ENCODE data around the gene CD248.
"Not testable (repeated sequence)": the region's sequence is repeated elsewhere in the genome, so short reads cannot be mapped to it uniquely, and the experiment has no call there.

CD248 gene

DNA sequence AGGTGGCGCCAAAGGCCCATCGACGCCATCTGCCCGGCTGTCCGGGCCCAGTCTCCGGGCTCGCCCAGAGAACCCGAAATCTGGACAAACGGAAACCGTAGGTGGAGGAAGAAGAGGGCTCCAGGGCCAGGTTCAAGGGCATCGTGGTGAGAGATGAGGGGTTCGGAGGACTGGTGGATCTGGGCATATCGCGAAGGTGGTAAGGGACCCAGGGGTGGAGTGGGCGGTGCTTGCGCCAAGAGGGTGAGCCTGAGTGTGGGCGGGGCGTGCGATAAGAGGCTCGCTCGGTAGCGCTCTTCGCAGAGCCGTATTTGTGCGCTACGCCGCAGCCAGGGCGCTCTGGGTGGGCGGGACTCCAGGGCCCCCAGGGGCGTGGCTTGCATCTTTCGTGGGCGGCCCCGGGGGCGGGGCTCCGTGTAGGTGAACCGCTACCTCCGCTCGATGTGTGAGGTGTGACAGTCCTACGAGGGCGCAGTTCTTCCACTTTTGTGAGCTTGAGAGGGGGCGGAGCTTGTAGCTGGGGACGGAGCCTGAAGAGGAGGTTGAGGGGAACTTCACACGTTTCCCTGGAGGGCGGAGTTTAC is 4.8 kb downstream of the CD248 start:
- DNase-seq, result peak; percentile 98

GRCh38 chr11:66311470-66311964 is 5.3 kb downstream of the CD248 start:
- DNase-seq, result no peak

DNA sequence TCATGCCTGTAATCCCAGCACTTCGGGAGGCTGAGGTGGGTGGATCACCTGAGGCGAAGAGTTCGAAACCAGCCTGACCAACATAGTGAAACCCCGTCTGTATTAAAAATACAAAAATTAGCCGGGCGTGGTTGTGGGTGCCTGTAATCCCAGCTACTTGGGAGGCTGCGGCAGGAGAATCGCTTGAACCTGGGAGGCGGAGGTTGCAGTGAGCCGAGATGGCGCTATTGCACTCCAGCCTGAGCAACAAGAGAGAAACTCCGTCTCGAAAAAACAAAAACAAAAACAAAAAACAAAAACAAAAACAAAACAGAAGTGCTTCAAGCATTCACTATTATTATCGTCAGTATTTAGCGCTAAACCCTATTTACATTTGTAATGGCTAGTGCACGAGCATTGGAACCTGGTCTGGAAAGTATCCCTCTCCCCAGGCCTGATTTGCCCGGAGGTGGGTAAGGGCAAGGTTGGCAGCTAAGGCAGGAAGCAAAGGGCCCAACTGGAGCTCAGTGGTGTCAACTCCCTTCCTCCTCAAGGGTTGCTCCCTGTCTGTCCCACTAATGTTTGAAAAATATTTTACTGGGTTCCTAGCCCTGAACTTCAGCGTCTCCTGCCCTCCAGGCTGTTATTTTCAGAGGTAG is 5.9 kb downstream of the CD248 start:
- not testable (repeated sequence) for DNase-seq

- DNase-seq, result no peak
These were observed 6.5 kb downstream of the CD248 start for GRCh38 chr11:66310324-66310723.

GRCh38 chr11:66309475-66309874 is 7.4 kb downstream of the CD248 start:
- DNase-seq, result no peak

DNA sequence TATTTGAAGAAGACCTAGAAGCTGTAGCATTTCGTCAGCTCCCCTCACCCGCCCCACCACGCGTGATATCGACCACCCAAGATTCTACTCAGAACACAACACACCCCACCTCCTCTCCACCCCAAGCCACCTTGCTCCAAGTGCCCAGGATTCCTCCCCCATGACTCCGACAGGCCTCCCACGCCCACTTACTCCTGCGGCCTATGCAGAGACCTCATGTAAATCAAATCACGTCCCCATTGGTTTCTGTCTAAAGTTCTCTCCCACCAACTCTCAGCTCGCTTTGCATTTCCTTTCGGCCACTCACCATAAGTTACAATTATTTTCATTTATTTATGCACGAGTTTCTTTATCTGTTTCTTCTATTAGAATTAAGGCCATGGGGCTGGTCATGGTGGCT is 14.2 kb downstream of the CD248 start:
- no peak for DNase-seq

DNA sequence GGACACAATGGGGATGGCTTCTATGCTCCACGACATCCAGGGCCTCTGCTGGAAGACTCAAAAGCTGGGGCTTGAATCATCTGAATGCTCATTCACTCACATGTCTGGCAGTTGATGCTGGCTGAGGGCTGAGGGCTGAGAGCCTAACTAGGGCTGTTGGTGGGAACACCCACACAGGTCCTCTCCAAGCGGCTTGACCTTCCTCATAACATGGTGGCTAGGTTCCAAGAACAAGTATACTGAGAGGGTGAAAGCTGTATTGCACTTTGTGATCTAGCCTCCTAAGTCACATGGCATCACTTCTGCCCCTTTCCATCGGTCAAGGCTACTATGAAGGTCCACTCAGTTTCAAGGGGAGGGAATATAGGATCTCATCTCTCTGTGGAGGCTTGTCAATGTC is 17.7 kb downstream of the CD248 start:
- no peak for DNase-seq

GRCh38 chr11:66297610-66298009 is 19.2 kb downstream of the CD248 start:
- DNase-seq, result no peak

DNA sequence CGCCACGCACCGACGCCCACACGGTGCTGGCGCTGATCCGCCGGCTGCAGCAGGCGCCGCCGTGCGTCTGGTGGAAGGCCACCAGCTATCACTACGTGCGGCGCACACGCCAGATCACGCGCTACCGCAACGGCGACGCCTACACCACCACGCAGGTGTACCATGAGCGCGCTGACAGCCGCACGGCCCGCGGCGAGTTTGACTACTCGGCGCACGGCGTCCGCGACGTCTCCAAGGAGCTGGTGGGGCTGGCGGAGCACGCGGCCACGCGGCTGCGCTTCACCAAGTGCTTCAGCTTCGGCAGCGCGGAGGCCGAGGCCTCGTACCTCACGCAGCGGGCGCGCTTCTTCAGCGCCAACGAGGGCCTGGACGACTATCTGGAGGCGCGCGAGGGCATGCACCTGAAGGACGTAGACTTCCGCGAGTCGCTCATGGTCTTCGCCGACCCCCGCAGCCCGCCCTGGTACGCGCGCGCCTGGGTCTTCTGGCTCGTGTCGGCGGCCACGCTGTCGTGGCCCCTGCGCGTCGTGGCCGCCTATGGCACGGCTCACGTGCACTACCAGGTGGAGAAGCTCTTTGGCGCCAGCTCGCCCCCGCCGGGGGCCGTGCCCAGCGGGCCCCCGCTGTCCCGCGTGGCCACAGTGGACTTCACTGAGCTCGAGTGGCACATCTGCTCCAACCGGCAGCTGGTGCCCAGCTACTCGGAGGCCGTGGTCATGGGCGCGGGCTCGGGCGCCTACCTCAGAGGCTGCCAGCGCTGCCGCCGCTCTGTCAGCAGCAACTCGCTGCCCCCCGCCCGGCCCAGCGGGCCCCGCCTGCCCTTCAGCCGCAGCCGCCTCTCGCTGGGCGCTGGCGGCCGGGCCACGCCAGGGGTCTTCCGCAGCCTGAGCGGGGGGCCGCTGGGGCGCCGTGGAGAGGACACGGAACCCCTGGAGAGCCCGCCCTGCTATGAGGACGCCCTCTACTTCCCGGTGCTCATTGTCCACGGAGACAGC is 21.9 kb downstream of the CD248 start:
- DNase-seq, result no peak

DNA sequence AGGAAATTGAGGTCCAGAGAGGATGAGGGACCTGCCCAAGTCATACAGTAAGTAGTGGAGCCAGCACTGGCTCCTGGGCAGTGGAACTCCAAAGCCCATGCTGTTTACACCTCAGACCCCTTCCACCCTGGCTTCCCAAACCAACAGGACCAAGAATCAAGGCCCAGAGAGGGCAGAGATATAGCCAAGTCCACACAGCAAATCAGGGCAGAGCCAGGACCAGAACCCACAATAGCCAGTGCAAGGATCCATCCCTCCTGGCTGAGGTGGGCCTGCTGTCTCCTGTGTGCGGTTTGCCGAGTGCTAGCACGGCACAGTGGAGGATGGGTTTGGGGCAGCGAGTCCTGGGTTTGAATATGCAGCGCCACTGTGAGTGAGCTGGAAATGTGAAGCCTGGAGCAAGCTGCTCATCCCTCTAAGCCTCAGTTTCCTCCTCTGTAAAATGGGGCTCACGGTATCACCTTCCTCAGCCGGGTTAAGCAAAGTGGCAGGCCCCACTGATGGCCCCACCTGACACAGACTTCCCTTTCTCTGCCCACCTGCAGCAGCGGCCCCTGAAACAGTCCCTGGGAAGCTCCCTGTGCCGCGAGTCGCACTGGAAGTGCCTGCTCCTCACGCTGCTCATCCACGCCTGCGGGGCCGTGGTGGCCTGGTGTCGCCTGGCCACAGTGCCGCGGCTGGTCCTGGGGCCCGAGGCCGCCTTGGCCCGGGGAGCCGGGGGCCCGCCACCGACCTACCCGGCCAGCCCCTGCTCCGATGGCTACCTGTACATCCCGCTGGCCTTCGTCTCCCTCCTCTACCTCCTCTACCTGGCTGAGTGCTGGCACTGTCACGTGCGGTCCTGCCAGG is 22.8 kb downstream of the CD248 start:
- no peak for DNase-seq

GRCh38 chr11:66293352-66293751 is 23.5 kb downstream of the CD248 start:
- DNase-seq, result no peak

- DNase-seq, result no peak
These were observed 24.1 kb downstream of the CD248 start for GRCh38 chr11:66292543-66293332.

- DNase-seq, result no peak
These were observed 24.9 kb downstream of the CD248 start, which contains the start of gene TMEM151A for GRCh38 chr11:66291706-66292542. Gene TMEM151A, plus strand, starts transcription at chr11:66291894. Its CDS starts 120 bp downstream, at chr11:66292014.

GRCh38 chr11:66291303-66291705 is 25.5 kb downstream of the CD248 start:
- no peak for DNase-seq

DNA sequence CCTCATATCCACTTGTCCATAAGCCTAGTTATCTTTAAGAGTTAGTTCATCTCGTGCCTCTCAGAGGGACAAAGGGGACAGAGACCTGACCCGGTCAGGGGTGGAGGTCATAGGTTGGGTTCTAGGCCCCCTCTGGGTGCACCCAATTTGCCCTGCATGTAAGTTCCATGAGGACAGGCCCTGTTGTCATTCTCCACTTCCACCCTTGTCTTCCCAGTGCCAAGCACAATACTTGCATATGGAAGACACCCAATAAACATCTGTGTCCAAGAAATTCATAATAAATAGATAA is 26.6 kb downstream of the CD248 start:
- DNase-seq, result no peak

- no peak for DNase-seq
These were observed 27.1 kb downstream of the CD248 start for GRCh38 chr11:66289548-66290329.

DNA sequence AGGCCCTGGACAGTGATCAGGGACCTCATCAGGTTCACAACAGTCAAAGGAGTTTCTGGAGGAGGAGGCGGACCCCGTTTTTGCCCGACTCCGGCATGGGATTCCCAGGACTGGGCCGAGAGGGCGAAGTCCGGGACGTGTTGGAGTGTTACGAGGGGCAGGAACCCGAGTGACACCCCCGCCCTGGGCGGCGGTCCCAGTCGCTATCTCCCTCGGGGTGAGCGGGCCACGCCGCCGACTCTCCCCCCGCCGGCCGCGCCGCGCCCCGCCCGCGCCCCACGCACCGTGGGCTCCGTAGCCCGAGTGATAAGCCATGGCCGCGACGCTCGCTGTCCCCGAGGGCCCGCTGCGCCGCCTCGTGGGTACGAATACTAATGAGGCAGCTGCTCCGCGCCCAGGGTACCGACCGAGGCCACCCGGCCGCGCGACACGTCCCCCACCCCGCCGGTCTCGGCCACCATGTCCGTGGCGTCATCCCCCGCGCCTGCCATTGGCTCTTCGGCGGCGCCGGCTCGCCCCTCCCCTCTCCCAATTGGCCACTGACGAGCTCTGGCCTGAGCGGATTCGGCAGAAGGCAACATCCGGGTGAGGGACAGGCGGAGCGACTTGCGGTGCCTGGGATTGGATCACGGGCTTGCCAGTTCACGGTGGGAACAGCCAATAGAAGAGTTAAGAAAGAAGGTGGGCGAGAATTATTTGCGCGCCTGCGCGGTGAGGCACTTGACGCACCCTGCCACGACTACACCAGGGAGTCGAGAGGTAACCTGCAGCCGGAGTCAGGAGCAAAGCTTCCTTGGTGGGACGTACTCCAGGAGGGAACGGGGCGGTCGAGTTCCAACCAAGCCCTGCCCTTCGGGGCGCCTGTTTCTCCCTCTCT is 27.9 kb downstream of the CD248 start, which contains the start of gene YIF1A:
YIF1A (minus strand) TSS at position 473 of the 877 bp plus-strand sequence; CDS start at position 315, 158 bp downstream.
- DNase-seq, result peak; percentile 100

DNA sequence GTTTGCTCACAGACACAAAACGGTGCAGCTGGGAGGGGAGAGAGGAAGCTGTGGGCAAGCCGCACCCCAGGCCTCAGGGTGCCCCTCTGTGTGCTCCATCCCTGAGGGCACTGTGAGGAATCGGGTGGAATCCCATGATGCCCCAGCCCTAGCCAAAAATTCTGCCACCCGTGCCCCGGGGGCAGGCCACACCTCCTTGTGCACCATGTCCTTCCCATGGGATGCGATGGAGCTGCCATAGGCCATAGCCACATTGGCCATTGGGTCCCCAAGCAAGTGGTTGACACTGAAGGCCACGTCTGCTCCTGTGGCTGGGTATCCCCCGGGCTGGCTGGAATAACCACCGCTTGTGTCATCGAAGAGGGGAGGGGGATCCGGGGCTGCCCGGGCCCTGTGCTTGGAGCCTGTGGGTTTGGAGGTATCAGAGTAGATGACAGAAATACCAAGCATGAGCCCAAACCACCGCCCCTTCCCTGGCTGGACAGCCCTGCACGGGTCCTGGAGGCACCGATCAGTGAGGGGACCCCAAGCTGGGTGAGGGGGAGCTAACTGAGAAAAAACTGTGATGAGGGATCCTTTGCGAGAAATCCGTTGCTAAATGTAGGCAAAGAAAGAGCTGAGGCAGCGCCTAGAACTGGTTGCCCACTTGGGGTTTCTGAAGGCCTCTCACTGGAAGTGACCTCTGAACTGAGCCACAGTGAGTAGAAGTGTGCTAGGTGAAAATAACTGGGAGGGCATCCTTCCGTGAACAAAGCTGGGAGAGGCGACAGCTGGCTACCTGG is 28.8 kb downstream of the CD248 start:
- no peak for DNase-seq

All from CD4-positive, alpha-beta T cell treated with Interferon gamma for 1 hour (primary cell).